NCI-H1417 treated with DMSO at 0.1 percent for 48 hours (cell line): ENCODE data around the gene MVB12B.
"Not testable (repeated sequence)": the region's sequence is repeated elsewhere in the genome, so short reads cannot be mapped to it uniquely, and the experiment has no call there.

Experiments used
- DNase-seq: peaks from one replicate; lab custom pipeline; 2025; lab: John Stamatoyannopoulos, UW

The MVB12B gene

GRCh38 chr9:126540398-126540797 lies 213.8 kb downstream of the MVB12B start:
- not testable (repeated sequence) for DNase-seq

GRCh38 chr9:126543490-126543889 lies 216.9 kb downstream of the MVB12B start:
- no peak for DNase-seq

- no peak for DNase-seq
Measured at GRCh38 chr9:126545106-126545505, 218.5 kb downstream of the MVB12B start.

- no peak for DNase-seq
Measured at GRCh38 chr9:126546036-126546435, 219.4 kb downstream of the MVB12B start.

GRCh38 chr9:126548312-126548711 lies 221.7 kb downstream of the MVB12B start:
- no peak for DNase-seq

- DNase-seq = no peak
Measured at GRCh38 chr9:126549246-126550006, 222.8 kb downstream of the MVB12B start.

- no peak for DNase-seq
Measured at GRCh38 chr9:126550891-126551351, 224.3 kb downstream of the MVB12B start.

GRCh38 chr9:126551812-126552211 lies 225.2 kb downstream of the MVB12B start:
- DNase-seq = no peak

- DNase-seq = no peak
Measured at GRCh38 chr9:126554292-126554691, 227.7 kb downstream of the MVB12B start.

- not testable (repeated sequence) for DNase-seq
Measured at GRCh38 chr9:126555421-126555820, 228.8 kb downstream of the MVB12B start.
